IMR-90 (cell line): ENCODE measurements around the gene TCEA2. TPM values are rescaled to one million over a fixed set of nuclear protein-coding genes. Genes with fewer than 3 reads are reported as not detected.

Experiments used
- ATAC-seq: fragments of 200-7000 bp; cut with Tn5 transposase; 2 replicates; pipeline ENCODE4 v1.9.1; 2020; ENCODE audit warnings: low read depth, mild to moderate bottlenecking, moderate library complexity
- BruUV-seq: library from RNA; stranded (reverse); fragments of 400-500 nt; replicated peaks from 2 replicates; lab custom pipeline; 2021; lab: Mats Ljungman, UMichigan
- CTCF ChIA-PET: fragments of 300-600 bp; formaldehyde crosslinking; extraction: SDS; loops from one replicate; lab custom pipeline; 2021; ENCODE audit warnings: antibody characterized with exemption; lab: Yijun Ruan, JAX
- POLR2A ChIA-PET: fragments of 300-600 bp; sonication (Branson Sonifier 250); formaldehyde crosslinking; loops from one replicate; lab custom pipeline; 2022; ENCODE audit warnings: antibody characterized with exemption; ENCODE audit not compliant: unreplicated experiment; lab: Charles Lee
- DNase-seq: peaks from one replicate; pipeline ENCODE4 v3.0.0; 2013
- H2AFZ ChIP-seq: replicated peaks from 2 replicates; pipeline ENCODE3; 2013; ENCODE audit warnings: low read length, mild to moderate bottlenecking; ENCODE audit not compliant: poor library complexity
- H2AK5ac ChIP-seq: 2 replicates; pipeline ENCODE4 v1.6.1; 2013; ENCODE audit warnings: low read depth, low read length, inconsistent platforms
- H2AK9ac ChIP-seq: replicated peaks from 2 replicates; pipeline ENCODE3; 2013; ENCODE audit warnings: mild to moderate bottlenecking, low read depth, low read length, moderate library complexity; ENCODE audit not compliant: poor library complexity
- H2BK120ac ChIP-seq: 2 replicates; pipeline ENCODE4 v1.6.1; 2013; ENCODE audit warnings: low read depth, low read length, inconsistent platforms
- H2BK15ac ChIP-seq: 3 replicates; pipeline ENCODE4 v1.6.1; 2013; ENCODE audit warnings: low read depth, low read length, inconsistent platforms
- H2BK20ac ChIP-seq: 2 replicates; pipeline ENCODE4 v1.6.1; 2013; ENCODE audit warnings: low read depth, mild to moderate bottlenecking, inconsistent platforms, low read length, moderate library complexity
- H2BK5ac ChIP-seq: 2 replicates; pipeline ENCODE4 v1.6.1; 2013; ENCODE audit warnings: mild to moderate bottlenecking, low read depth, low read length, inconsistent platforms; ENCODE audit not compliant: poor library complexity, severe bottlenecking
- H3K14ac ChIP-seq: replicated peaks from 2 replicates; pipeline ENCODE4 v1.6.1; 2013; ENCODE audit warnings: low read depth, low read length, inconsistent platforms
- H3K18ac ChIP-seq: 2 replicates; pipeline ENCODE4 v1.6.1; 2013; ENCODE audit warnings: low read depth, low read length, control low read depth
- H3K23ac ChIP-seq: 2 replicates; pipeline ENCODE4 v1.6.1; 2013; ENCODE audit warnings: low read depth, low read length, inconsistent platforms
- H3K27ac ChIP-seq: 2 replicates; pipeline ENCODE4 v1.5.1; 2013; ENCODE audit warnings: mild to moderate bottlenecking, control low read depth, low read length; ENCODE audit not compliant: insufficient read depth
- H3K27me3 ChIP-seq: 2 replicates; pipeline ENCODE4 v1.6.1; 2013; ENCODE audit warnings: low read length; ENCODE audit not compliant: control insufficient read depth, insufficient read depth
- H3K36me3 ChIP-seq: 2 replicates; pipeline ENCODE4 v1.6.1; 2013; ENCODE audit warnings: low read length, mixed read lengths; ENCODE audit not compliant: control insufficient read depth, insufficient read depth
- H3K4ac ChIP-seq: 2 replicates; pipeline ENCODE4 v1.6.1; 2013; ENCODE audit warnings: low read depth, low read length, inconsistent platforms
- H3K4me1 ChIP-seq: 2 replicates; pipeline ENCODE4 v1.6.1; 2013; ENCODE audit warnings: low read length, mixed read lengths; ENCODE audit not compliant: control insufficient read depth, insufficient read depth
- H3K4me2 ChIP-seq: 2 replicates; pipeline ENCODE4 v1.6.1; 2013; ENCODE audit warnings: low read depth, mild to moderate bottlenecking, control low read depth, low read length, moderate library complexity
- H3K4me3 ChIP-seq: 2 replicates; pipeline ENCODE4 v1.5.1; 2013; ENCODE audit warnings: low read depth, mild to moderate bottlenecking, control low read depth, low read length, moderate library complexity; ENCODE audit not compliant: insufficient read depth
- H3K56ac ChIP-seq: 2 replicates; pipeline ENCODE4 v1.6.1; 2013; ENCODE audit warnings: low read length, inconsistent platforms; ENCODE audit not compliant: insufficient read depth; ENCODE audit errors: extremely low read depth
- H3K79me1 ChIP-seq, 2 experiments: 2 replicates each; pipeline ENCODE4 v1.6.1; 2013; ENCODE audit warnings: low read length in 2 of 2, inconsistent platforms in 1 of 2, low read depth in 1 of 2
- H3K9ac ChIP-seq: 2 replicates; pipeline ENCODE4 v1.6.1; 2013; ENCODE audit warnings: low read depth, low read length, control low read depth
- H3K9me1 ChIP-seq: 2 replicates; pipeline ENCODE4 v1.6.1; 2013; ENCODE audit warnings: low read length, inconsistent platforms; ENCODE audit not compliant: insufficient read depth
- H3K9me3 ChIP-seq: 2 replicates; pipeline ENCODE4 v1.6.1; 2013; ENCODE audit warnings: low read length; ENCODE audit not compliant: control insufficient read depth, insufficient read depth
- H4K20me1 ChIP-seq: 2 replicates; pipeline ENCODE4 v1.6.1; 2013; ENCODE audit warnings: low read length, inconsistent platforms; ENCODE audit not compliant: insufficient read depth
- H4K5ac ChIP-seq: 2 replicates; pipeline ENCODE4 v1.6.1; 2013; ENCODE audit warnings: mild to moderate bottlenecking, low read depth, low read length, control low read depth
- H4K8ac ChIP-seq, 2 experiments: 2 replicates each; pipeline ENCODE4 v1.6.1; 2013; ENCODE audit warnings: low read depth in 2 of 2, low read length in 2 of 2, control low read depth in 1 of 2, inconsistent platforms in 1 of 2
- H4K91ac ChIP-seq: 2 replicates; pipeline ENCODE4 v1.6.1; 2013; ENCODE audit warnings: low read depth, low read length, inconsistent platforms; ENCODE audit not compliant: insufficient read depth
- BHLHE40 ChIP-seq: fragments of 150-350 bp; IDR thresholded peaks from 2 replicates; pipeline ENCODE4 v1.6.1; 2016; ENCODE audit warnings: mild to moderate bottlenecking, low read depth, low read length
- CEBPB ChIP-seq: IDR thresholded peaks from 2 replicates; pipeline ENCODE4 v1.6.1; 2012; ENCODE audit warnings: low read depth, low read length, improper control_type of control experiment
- CHD1 ChIP-seq: IDR thresholded peaks from 2 replicates; pipeline ENCODE4 v1.6.1; 2012; ENCODE audit warnings: low read depth, low read length, improper control_type of control experiment
- FOS ChIP-seq: fragments of 150-350 bp; IDR thresholded peaks from 2 replicates; pipeline ENCODE4 v1.6.1; 2016; ENCODE audit warnings: low read depth, low read length
- MAFK ChIP-seq: IDR thresholded peaks from 2 replicates; pipeline ENCODE4 v1.6.1; 2012; ENCODE audit warnings: low read depth, low read length, improper control_type of control experiment
- MAZ ChIP-seq: IDR thresholded peaks from 2 replicates; pipeline ENCODE4 v1.6.1; 2012; ENCODE audit warnings: low read depth, mild to moderate bottlenecking, low read length, improper control_type of control experiment, moderate library complexity, borderline replicate concordance
- MXI1 ChIP-seq: IDR thresholded peaks from 2 replicates; pipeline ENCODE4 v1.6.1; 2012; ENCODE audit warnings: low read depth, mild to moderate bottlenecking, low read length, moderate library complexity, borderline replicate concordance
- NFE2L2 ChIP-seq: fragments of 150-350 bp; IDR thresholded peaks from 2 replicates; pipeline ENCODE4 v1.6.1; 2016; ENCODE audit warnings: low read depth, mild to moderate bottlenecking, low read length
- POLR2A ChIP-seq: IDR thresholded peaks from 2 replicates; pipeline ENCODE4 v1.6.1; 2012; ENCODE audit warnings: mild to moderate bottlenecking, low read depth, low read length
- RAD21 ChIP-seq: IDR thresholded peaks from 2 replicates; pipeline ENCODE4 v1.6.1; 2012; ENCODE audit warnings: low read length, improper control_type of control experiment
- RCOR1 ChIP-seq: IDR thresholded peaks from 2 replicates; pipeline ENCODE4 v1.6.1; 2012; ENCODE audit warnings: mild to moderate bottlenecking, low read length, improper control_type of control experiment; ENCODE audit not compliant: insufficient replicate concordance
- RFX5 ChIP-seq: IDR thresholded peaks from 2 replicates; pipeline ENCODE4 v1.8.0; 2012; ENCODE audit warnings: low read depth, mild to moderate bottlenecking, low read length, moderate library complexity
- SMC3 ChIP-seq: fragments of 150-350 bp; IDR thresholded peaks from 2 replicates; pipeline ENCODE4 v1.6.1; 2016; ENCODE audit warnings: low read depth, mild to moderate bottlenecking, antibody characterized with exemption, low read length, moderate library complexity
- WGBS, 2 experiments: methylation state at CpG; one replicate each; pipeline versions ENCODE4 v1.1.5 to v1.1.7; 2013; ENCODE audit warnings: missing lambda C conversion rate in 2 of 2; ENCODE audit not compliant: insufficient read length in 1 of 2; ENCODE audit errors: extremely low coverage in 2 of 2; 5-methylcytosine and 5-hydroxymethylcytosine counted together
- dilution Hi-C: fragments of 300-500 bp; cut with HindIII; formaldehyde crosslinking; loops from one replicate; pipeline ENCODE4 v1.14.3; 2018; ENCODE audit warnings: low sequenced_read_pairs; ENCODE audit not compliant: unreplicated experiment
- in situ Hi-C: fragments of 300-500 bp; cut with MboI; formaldehyde crosslinking; loops from 3 replicates; pipeline ENCODE4 v1.14.3; 2019; ENCODE audit warnings: low sequenced_read_pairs, inconsistent platforms, mixed read lengths
- intact Hi-C: fragments of 100-400 bp; cut with micrococcal nuclease; formaldehyde crosslinking; loops from 2 replicates; pipeline ENCODE4 v1.10.0; 2022
- polyA plus RNA-seq, 3 experiments: library from polyadenylated mRNA; depleted of rRNA; stranded (reverse); fragments of >200 nt; gene quantifications; 2 replicates each; pipeline ENCODE4 v1.2.3, GENCODE V29; 2012; ENCODE audit warnings: low replicate concordance in 1 of 3
- total RNA-seq: library from RNA; depleted of rRNA; stranded (reverse); fragments of >200 nt; gene quantifications from 2 replicates; pipeline ENCODE4 v1.2.3, GENCODE V29; 2012
- TF ChIP-seq, protein P1 (sequence below): conservative IDR thresholded peaks from 2 replicates; pipeline ENCODE4 v1.5.1; 2012; ENCODE audit warnings: mild to moderate bottlenecking, low read depth, low read length, improper control_type of control experiment
- TF ChIP-seq, protein P2 (sequence below): fragments of 150-350 bp; IDR thresholded peaks from 2 replicates; pipeline ENCODE4 v1.6.1; 2017; ENCODE audit warnings: mild to moderate bottlenecking, antibody characterized with exemption, low read length, low read depth
- TF ChIP-seq, protein P3 (sequence below): fragments of 150-350 bp; IDR thresholded peaks from 2 replicates; pipeline ENCODE4 v1.6.1; 2016; ENCODE audit warnings: low read depth, mild to moderate bottlenecking, low read length, moderate library complexity, borderline replicate concordance

Gene TCEA2
- total and polyA plus RNA-seq, 2 of the 4 experiments (the other 2 are of a cell fraction), result 9.3 to 30.0 TPM

DNA sequence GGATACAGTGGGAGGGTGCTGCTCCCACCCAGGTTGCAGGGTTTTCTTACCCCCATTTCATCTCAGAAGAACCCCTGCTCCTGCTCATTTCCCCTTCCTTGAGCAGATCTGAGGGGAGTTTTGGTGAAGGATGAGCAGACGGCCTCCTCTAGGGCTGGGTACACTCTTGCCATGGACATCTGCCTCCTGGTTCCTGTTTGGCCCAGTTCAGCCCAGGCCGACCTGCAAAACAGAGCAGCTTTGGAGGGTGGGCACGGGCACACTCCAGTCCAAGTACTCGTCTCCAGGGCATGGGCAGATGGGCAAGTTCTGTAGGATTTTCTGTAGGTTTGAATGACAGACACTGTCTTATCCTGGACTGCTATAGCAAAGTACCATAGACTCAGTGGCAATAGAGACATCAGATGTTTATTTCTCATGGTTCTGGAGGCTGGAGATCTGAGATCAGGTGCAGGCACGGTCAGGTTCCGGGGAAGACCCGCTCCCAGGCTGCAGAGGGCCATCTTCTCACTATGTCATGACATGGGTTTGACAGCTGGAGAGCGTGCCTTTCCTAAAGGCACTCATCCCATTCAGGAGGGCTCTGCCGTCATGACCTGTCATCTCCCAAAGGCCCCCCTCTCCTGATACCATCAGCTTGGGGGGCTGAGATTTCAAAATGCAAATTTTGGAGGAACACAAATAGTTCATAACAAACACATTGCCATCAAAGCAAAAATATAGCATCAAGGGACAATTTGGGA, 38.1 kb downstream of the TCEA2 start:
- Histone ChIP-seq H3K36me3 (no peaks in the 10 kb centered on the region), H3K4me1 (no peaks in the 10 kb centered on the region), H3K23ac (no peak overlapping the region), H4K8ac (no peak overlapping the region), H2AK9ac (no peak overlapping the region), H4K5ac (no peak overlapping the region), H2BK20ac (no peak overlapping the region), H4K20me1 (no peaks in the 10 kb centered on the region), H3K4me2 (no peak overlapping the region), H2AK5ac (no peak overlapping the region), H2BK15ac (no peak overlapping the region), H3K4ac (no peak overlapping the region), H3K27me3 (peaks cover 41% of the 10 kb centered on the region), H2AFZ (no peak overlapping the region), H2BK5ac (no peak overlapping the region), H3K79me1 (no peaks in the 10 kb centered on the region), H4K91ac (no peak overlapping the region), H3K9me1 (no peaks in the 10 kb centered on the region), H3K14ac (no peak overlapping the region), H3K9ac (no peak overlapping the region), H3K56ac (no peak overlapping the region), H3K4me3 (no peak overlapping the region), H2BK120ac (no peak overlapping the region), H3K9me3 (no peaks in the 10 kb centered on the region), H3K18ac (no peak overlapping the region), H3K27ac (no peak overlapping the region)
- ATAC-seq, result no peak
- DNase-seq, result no peak
- in situ Hi-C loops (no loop called here), intact Hi-C loops (no loop called here), dilution Hi-C loops (no loop called here)
- no peak for TF ChIP-seq CEBPB
- no peak for TF ChIP-seq NFE2L2
- no peak for TF ChIP-seq RAD21
- TF ChIP-seq BHLHE40, result no peak
- TF ChIP-seq, protein P1, sequence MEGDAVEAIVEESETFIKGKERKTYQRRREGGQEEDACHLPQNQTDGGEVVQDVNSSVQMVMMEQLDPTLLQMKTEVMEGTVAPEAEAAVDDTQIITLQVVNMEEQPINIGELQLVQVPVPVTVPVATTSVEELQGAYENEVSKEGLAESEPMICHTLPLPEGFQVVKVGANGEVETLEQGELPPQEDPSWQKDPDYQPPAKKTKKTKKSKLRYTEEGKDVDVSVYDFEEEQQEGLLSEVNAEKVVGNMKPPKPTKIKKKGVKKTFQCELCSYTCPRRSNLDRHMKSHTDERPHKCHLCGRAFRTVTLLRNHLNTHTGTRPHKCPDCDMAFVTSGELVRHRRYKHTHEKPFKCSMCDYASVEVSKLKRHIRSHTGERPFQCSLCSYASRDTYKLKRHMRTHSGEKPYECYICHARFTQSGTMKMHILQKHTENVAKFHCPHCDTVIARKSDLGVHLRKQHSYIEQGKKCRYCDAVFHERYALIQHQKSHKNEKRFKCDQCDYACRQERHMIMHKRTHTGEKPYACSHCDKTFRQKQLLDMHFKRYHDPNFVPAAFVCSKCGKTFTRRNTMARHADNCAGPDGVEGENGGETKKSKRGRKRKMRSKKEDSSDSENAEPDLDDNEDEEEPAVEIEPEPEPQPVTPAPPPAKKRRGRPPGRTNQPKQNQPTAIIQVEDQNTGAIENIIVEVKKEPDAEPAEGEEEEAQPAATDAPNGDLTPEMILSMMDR, result no peak
- no peak for TF ChIP-seq MAFK
- TF ChIP-seq, protein P2, sequence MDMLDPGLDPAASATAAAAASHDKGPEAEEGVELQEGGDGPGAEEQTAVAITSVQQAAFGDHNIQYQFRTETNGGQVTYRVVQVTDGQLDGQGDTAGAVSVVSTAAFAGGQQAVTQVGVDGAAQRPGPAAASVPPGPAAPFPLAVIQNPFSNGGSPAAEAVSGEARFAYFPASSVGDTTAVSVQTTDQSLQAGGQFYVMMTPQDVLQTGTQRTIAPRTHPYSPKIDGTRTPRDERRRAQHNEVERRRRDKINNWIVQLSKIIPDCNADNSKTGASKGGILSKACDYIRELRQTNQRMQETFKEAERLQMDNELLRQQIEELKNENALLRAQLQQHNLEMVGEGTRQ, result no peak
- TF ChIP-seq, protein P3, sequence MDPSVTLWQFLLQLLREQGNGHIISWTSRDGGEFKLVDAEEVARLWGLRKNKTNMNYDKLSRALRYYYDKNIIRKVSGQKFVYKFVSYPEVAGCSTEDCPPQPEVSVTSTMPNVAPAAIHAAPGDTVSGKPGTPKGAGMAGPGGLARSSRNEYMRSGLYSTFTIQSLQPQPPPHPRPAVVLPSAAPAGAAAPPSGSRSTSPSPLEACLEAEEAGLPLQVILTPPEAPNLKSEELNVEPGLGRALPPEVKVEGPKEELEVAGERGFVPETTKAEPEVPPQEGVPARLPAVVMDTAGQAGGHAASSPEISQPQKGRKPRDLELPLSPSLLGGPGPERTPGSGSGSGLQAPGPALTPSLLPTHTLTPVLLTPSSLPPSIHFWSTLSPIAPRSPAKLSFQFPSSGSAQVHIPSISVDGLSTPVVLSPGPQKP, result no peak
- TF ChIP-seq MAZ, result no peak
- TF ChIP-seq POLR2A, result no peak
- TF ChIP-seq RFX5, result no peak
- TF ChIP-seq FOS, result no peak
- no peak for TF ChIP-seq MXI1
- no peak for TF ChIP-seq RCOR1
- no peak for TF ChIP-seq SMC3
- TF ChIP-seq CHD1, result no peak
- BruUV-seq, result no TSS peak
- no CpG with 5 or more reads among the region's 9 CpGs for WGBS, 2 experiments
- CTCF ChIA-PET, result no interaction called here
- POLR2A ChIA-PET, result no interaction called here
